Prostate gland (tissue), 2 donors: ENCODE results near the gene N4BP2L2. TPM values are rescaled to one million over a fixed set of nuclear protein-coding genes. Genes with fewer than 3 reads are reported as not detected.

Experiments
- DNase-seq: peaks from one replicate; pipeline ENCODE4 v3.0.0-alpha.2; 2019; ENCODE audit warnings: low spot score
- H3K27ac ChIP-seq, 2 donors: fragments of 200-600 bp; sonication (generic); 2 replicates each; pipeline ENCODE4 v1.5.1; 2017 to 2019
- H3K27me3 ChIP-seq: fragments of 200-600 bp; sonication (generic); replicated peaks from 2 replicates; pipeline ENCODE4 v1.5.1; 2019; ENCODE audit not compliant: insufficient read depth
- H3K36me3 ChIP-seq, 2 donors: fragments of 200-600 bp; sonication (generic); 1 replicate in 1 of 2; 2 replicates in 1 of 2; pipeline versions ENCODE4 v1.5.1 to v1.8.1; 2017 to 2019
- H3K4me1 ChIP-seq: fragments of 200-600 bp; sonication (generic); replicated peaks from 2 replicates; pipeline ENCODE4 v1.5.1; 2019
- H3K4me3 ChIP-seq, 2 donors: fragments of 200-600 bp; sonication (generic); 2 replicates each; pipeline ENCODE4 v1.5.1; 2017 to 2019
- H3K9me3 ChIP-seq: fragments of 200-600 bp; sonication (generic); 2 replicates; pipeline ENCODE4 v1.5.1; 2017
- CTCF ChIP-seq, 4 experiments: fragments of 200-600 bp in 2 of 4; fragments of 450-650 bp in 2 of 4; sonication (generic) in 2 of 4; IDR thresholded peaks; 1 replicate in 3 of 4; 2 replicates in 1 of 4; pipeline ENCODE4 v1.5.1; 2016 to 2019; ENCODE audit warnings: antibody characterized with exemption in 4 of 4, mild to moderate bottlenecking in 2 of 4, moderate library complexity in 2 of 4
- POLR2A ChIP-seq: fragments of 450-650 bp; IDR thresholded peaks from one replicate; pipeline ENCODE4 v1.6.1; 2016; ENCODE audit warnings: antibody characterized with exemption, mild to moderate bottlenecking
- POLR2AphosphoS5 ChIP-seq: sonication (generic); formaldehyde crosslinking; IDR thresholded peaks from one replicate; pipeline ENCODE4 v1.6.1; 2017; ENCODE audit warnings: antibody characterized with exemption
- WGBS: methylation state at CpG from one replicate; pipeline ENCODE4 v1.1.5; 2018; 5-methylcytosine and 5-hydroxymethylcytosine counted together
- intact Hi-C: fragments of 100-400 bp; cut with DNase I; formaldehyde crosslinking; loops from one replicate; pipeline ENCODE4 v1.14.2; 2022
- total RNA-seq, 2 donors: library from RNA; depleted of rRNA; stranded (reverse); fragments of >200 nt; gene quantifications; one replicate each; pipeline ENCODE4 v1.1.0, GENCODE V29; 2016

N4BP2L2 gene
- total RNA-seq, 2 donors from 2014 or later: 80.9 to 475 TPM

GRCh38 chr13:32408296-32409000, 130.1 kb downstream of the N4BP2L2 start:
- peaks cover 0 to 2% of the 10 kb centered on the region in 2 donors for H3K36me3 ChIP-seq
- no peaks in the 10 kb centered on the region for H3K9me3 ChIP-seq
- TF ChIP-seq CTCF (IDR thresholded peaks at IDR 0.05) (no peak), POLR2A (no peak), POLR2AphosphoS5 (no peak)
- WGBS: 69% methylated on average over 9 of the region's 9 CpGs
- no peak for DNase-seq
- no peaks in the 10 kb centered on the region for H3K27me3 ChIP-seq
- H3K27ac ChIP-seq: no peak overlapping the region
- H3K4me3 ChIP-seq: no peak overlapping the region
- H3K4me1 ChIP-seq: peaks cover 4% of the 10 kb centered on the region
- intact Hi-C loops: no loop called here

GRCh38 chr13:32407854-32408253, 130.7 kb downstream of the N4BP2L2 start:
- no peak for DNase-seq
- 88% methylated on average over 6 of the region's 6 CpGs for WGBS
- H3K27ac ChIP-seq: no peak overlapping the region
- H3K27me3 ChIP-seq: no peaks in the 10 kb centered on the region
- no peak for TF ChIP-seq POLR2A
- H3K9me3 ChIP-seq: no peaks in the 10 kb centered on the region
- peaks cover 0 to 2% of the 10 kb centered on the region in 2 donors for H3K36me3 ChIP-seq
- no peak overlapping the region for H3K4me3 ChIP-seq
- intact Hi-C loops: no loop called here
- H3K4me1 ChIP-seq: peaks cover 4% of the 10 kb centered on the region

GRCh38 chr13:32403108-32403507, 135.5 kb downstream of the N4BP2L2 start:
- no peak for DNase-seq
- TF ChIP-seq CTCF (IDR thresholded peaks at IDR 0.05) (no peak), POLR2AphosphoS5 (no peak), POLR2A (no peak)
- no peaks in the 10 kb centered on the region for H3K4me1 ChIP-seq
- no peaks in the 10 kb centered on the region for H3K27me3 ChIP-seq
- intact Hi-C loops: no loop called here
- H3K4me3 ChIP-seq: no peak overlapping the region
- peaks cover 0 to 2% of the 10 kb centered on the region in 2 donors for H3K36me3 ChIP-seq
- 90% methylated on average over 4 of the region's 4 CpGs for WGBS
- no peak overlapping the region for H3K27ac ChIP-seq
- H3K9me3 ChIP-seq: no peaks in the 10 kb centered on the region

- H3K27me3 ChIP-seq: no peaks in the 10 kb centered on the region
- H3K36me3 ChIP-seq: no peaks in the 10 kb centered on the region
- intact Hi-C loops: no loop called here
- WGBS: 58% methylated on average over 4 of the region's 4 CpGs
- H3K27ac ChIP-seq: no peak overlapping the region
- no peak for DNase-seq
- no peaks in the 10 kb centered on the region for H3K4me1 ChIP-seq
- no peak overlapping the region for H3K4me3 ChIP-seq
- no peaks in the 10 kb centered on the region for H3K9me3 ChIP-seq
- no peak for TF ChIP-seq POLR2AphosphoS5
- no peak for TF ChIP-seq CTCF (IDR thresholded peaks at IDR 0.05)
- TF ChIP-seq POLR2A: no peak
These were observed 147.4 kb downstream of the N4BP2L2 start for GRCh38 chr13:32391101-32391619.

- no peak for DNase-seq
- TF ChIP-seq CTCF (IDR thresholded peaks at IDR 0.05): no peak
- Histone ChIP-seq H3K36me3 (no peaks in the 10 kb centered on the region), H3K4me1 (no peaks in the 10 kb centered on the region), H3K4me3 (no peak overlapping the region), H3K9me3 (no peaks in the 10 kb centered on the region), H3K27me3 (no peaks in the 10 kb centered on the region), H3K27ac (no peak overlapping the region)
- 56% methylated on average over 1 of the region's 1 CpG for WGBS
- intact Hi-C loops: no loop called here
These were observed 148.1 kb downstream of the N4BP2L2 start for GRCh38 chr13:32390484-32390883.
